GM19463 (cell line): Measurements from ENCODE around the gene PRKN.

ENCODE experiments used
- ATAC-seq: cut with Tn5 transposase; IDR thresholded peaks from one replicate; pipeline ENCODE4 v1.9.1; 2021; ENCODE audit warnings: mild to moderate bottlenecking, moderate library complexity; ENCODE audit not compliant: unreplicated experiment

Gene PRKN

DNA sequence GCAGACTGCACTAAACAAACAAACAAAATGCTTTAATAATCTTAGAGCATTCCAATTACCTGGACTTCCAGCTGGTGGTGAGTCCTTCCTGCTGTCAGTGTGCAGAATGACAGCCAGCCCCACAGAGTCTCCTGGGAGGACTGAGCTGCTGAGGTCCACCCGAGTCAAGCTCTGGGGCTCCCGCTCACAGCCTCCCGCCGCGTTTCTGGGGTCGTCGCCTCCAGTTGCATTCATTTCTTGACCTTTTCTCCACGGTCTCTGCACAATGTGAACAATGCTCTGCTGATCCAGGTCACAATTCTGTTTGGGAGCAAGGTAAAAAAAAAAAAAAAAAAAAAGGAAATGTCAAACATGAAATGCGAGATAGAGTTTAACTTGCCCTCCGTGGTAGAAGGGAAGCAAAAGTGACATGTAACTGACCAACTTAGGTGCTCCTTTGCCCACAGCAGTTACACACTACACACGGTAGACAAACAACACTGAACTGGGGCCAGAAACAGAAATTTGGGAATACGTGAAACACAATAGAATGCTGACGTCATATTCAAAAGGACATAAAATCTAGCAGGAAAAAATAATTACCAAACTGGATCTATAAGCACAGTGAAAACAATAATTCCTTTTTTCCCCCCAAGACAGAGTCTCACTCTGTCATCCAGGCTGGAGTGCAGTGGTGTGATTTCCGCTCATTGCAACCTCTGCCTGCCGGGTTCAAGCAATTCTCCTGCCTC, 464.9 kb downstream of the PRKN start:
- no peak for ATAC-seq

DNA sequence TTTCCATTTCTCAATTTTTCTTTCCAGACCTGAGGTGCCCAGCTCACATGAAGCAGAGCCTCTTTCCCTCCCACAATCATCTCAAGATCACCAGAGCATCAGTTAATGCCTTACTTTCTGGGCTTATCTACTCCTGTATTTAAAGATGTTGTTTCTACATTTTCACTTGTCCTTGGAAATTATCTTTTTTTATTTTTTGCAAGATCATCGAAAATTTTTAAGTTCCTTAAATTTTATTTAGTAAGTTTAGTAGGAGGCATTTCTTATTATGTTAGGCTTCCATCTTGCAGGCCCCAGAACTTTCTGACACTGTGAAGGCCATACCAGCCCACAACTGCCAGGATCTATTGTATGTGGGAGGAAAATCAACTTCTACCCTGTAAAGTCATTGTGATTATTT, 466.0 kb downstream of the PRKN start:
- no peak for ATAC-seq

DNA sequence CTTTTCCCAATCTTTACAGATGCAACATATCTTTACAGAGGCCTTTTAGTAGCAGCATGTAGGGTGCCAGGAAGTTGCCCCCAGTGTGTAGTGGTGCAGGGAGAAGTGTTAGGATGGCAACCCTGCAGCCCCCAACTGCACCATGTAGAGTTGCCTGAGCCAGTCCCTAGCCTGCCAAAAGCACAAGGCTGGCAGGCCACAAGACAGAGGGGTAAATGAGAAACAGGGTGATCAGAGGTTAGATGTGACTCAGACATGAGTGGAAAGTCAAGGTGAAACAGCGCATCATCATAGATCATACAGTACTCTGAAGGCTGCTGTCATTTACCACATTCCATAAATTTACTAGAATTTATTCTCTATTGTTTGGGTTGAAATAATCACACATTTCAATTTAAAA, 467.5 kb downstream of the PRKN start:
- ATAC-seq = no peak

DNA sequence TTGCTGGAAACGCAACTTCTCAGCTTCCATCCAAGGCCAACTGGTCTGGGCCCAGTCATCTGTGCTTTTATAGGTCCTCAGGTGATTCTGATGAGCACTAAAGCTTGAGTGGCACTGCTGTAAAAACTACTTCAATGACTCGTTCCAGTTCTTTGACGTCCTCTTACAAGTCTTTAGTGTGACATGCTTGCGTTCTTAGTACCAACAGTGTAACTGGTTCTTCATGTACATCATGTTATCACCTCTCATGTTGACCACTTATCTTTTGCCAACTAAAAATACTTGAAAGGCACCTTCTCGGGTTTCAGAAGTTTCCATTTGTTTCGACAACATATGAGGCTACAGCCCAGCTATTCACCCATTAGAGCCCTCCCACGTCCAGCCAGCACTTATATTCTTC, 468.9 kb downstream of the PRKN start:
- no peak for ATAC-seq

DNA sequence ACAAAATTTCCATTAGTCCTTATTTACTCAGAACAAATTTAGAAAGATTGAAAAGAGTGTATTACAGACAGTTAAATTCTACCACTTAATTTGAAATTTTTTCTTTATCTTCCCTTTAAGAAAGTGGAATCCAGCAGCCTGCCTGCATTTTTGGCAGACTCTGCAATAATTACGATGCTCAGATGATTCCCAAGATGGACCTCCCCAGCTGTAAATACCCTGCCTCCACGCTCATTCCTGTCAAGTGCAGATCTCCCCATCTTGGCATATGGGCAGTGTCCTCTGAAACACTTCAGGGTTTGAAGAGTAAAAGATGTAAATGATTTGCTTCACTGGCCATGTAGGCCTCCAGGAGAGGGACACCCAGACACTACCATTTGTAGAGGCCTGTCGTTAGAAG, 471.2 kb downstream of the PRKN start:
- ATAC-seq = no peak

DNA sequence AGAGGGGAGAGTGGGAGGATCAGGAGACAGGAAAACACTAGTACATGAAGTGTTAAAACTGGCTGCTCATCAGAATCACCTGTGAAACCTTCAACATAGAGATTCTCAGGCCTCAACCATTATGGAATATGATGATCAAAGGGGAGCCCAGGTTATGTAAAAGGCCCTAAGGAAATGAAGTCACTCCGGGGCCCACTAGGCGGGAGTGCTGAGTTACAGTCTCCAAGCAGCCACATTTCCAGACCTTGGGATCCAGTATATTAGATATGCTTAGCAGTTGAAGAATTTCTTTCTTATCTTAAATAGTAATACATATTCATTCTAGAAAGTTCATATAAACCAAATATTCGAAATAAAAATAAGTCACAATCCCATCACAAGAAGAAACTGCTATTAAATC, 476.3 kb downstream of the PRKN start:
- no peak for ATAC-seq

DNA sequence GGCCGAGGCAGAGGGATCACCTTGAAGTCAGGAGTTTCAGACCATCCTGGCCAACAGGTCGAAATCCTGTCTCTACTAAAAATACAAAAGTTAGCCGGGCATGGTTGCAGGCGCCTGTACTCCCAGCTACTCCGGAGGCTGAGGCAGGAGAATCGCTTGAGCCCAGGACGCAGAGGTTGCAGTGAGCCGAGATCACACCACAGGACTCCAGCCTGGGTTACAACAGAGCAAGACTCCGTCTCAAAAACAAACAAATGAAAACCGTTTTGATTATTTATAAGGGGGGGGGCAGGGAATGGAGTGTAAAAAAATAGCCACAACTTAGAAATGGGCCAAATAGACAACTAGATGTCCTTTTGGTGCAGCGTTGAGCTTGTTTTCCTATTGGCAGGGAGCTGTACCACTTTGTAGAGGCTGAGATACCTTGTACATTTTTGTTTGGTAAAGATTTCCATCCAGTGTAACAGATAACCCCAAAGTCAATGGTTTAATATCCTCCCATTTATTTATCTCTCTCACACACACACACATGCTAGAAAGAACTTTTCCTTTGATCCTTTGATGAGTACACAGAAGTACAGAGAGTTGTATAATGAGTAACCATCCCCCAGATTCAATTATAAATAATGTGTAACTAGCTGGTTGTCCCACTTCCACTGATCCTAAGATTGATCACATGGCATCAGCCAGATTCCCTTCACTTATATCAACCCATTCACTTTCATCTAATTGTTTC, 477.5 kb downstream of the PRKN start:
- ATAC-seq = no peak

DNA sequence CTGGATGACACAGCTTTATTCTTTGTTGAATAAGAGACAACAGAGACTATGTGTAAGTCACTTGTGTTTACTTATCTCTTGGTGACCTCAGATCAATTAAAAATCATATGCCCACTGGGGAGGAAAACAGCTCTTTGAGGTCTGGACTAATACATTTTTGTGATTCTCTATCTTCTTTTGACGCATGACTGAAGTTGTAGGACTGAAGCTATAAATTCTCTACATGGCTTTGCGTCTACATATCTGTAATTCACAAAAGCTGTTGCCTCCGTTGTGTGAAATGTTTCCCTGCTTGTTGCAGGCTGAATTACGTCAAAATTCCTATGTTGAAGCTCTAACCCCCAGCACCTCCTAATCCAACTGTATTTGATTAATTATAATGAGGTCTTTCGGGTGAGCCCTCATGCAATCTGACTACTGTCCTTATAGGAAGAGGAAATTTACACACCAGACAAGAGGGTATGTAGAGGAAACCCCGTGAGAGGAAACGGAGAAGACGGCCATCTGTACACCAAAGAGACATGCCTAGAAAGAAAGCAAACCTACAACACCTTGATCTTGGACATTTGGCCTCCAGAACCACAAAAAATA, 481.6 kb downstream of the PRKN start:
- no peak for ATAC-seq

DNA sequence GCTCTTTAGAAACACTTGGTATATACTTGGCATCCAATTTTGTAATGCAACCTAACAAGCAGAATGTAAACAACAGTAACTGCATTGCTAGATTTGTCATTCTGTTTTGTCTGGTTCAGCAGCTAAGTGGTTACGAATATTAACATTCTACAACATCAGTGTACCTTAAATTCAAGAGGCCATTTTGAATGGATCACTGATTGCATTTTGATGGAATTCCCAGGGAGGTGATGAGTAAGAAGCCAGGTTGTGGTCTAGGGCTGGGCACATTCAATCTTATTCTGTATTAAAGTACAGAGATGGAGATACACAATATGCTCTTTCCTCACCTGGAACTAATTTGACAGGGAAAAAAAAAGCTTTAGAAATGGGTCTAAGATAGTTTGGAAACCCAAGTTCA, 483.5 kb downstream of the PRKN start:
- no peak for ATAC-seq

DNA sequence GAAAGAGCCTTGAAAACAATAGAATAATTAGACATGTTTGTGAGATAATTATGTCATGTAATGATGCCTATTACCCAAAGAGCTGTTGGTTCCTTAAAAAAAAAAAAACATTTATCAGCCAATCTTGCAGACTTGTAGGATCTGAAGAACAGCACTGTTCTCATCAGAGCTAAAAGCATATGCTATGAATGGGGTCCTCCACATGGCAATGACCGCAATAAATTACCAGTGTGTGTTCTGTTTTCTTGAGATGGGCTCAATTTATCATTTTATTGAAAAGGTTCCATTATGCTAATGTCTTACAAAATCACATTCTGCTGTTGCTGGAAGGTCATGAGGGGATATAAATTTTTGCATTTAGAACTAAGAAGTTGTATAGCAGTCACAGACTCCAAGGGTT, 484.7 kb downstream of the PRKN start:
- no peak for ATAC-seq

DNA sequence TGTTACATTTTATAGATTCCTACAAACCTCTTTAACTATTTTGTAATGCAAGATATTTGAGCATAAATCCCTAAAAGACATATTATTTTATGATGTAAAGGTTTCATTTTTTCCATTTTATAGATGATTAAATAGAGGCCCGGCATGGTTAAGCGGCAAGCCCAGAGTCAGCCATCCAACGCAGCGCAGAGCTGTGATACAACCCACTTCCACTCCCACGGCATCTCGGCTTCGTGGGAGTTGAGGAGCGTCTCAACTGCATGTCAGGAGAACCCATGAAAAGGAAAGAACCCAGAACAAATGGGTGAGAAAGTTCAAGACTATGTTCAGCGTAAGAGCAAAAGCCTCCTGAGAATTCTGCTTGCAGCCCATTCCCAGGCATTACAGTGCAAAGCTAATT, 488.2 kb downstream of the PRKN start:
- no peak for ATAC-seq

DNA sequence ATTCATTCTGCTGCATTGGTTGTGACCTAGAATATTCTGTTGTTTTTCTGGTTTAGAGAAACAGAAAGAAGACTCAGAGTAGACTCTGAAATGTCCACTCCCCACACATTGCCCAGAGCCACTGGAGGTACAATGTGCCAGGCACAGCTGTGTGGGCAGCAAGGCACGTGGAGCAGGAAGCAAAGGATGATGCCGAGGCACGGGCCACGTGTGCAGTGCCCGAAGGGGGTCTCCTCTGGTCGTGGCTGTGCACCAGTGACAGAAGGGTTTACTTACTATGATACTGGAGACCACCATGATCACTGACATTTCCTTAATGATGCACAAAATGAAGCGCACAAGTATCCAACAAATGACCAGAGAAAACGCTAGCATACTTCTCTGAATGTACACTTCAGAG, 488.9 kb downstream of the PRKN start:
- no peak for ATAC-seq

DNA sequence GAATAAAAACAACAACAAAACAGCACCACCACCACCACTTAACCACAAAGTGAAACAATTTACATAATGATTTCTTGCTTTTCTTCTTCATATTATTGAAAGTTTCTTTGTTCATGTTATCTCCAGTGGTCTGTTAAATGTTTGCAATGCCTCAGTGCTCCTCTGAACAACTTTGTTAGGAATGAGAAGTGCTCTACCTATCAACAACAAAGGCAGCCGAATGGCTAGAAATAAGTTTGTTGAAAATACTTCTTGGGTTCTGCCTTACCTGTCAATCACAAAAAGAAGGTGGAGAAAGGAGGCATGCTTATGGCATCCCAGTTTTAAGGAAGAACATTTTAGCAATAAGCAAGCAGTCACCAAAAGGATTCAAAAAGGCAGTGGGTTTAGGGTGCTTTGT, 490.2 kb downstream of the PRKN start:
- no peak for ATAC-seq

DNA sequence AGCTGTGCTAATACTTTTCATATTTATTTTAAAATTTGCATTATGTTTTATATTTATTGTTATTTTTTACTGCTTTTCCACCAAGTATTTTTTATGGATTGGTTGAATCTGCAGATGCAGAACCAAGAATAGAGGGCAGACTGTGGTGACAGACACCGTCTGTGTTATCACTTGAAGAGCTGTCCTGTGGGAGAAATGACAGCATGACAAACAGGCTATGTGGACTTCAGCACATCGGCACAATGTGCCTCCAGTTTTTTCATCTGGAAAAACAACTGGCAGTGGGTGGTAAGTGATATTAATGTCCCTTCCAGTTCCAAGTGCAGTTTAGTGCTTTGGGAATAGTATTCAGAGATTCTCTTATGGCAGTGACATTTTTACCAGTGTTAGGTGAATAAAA, 492.9 kb downstream of the PRKN start:
- ATAC-seq = no peak

DNA sequence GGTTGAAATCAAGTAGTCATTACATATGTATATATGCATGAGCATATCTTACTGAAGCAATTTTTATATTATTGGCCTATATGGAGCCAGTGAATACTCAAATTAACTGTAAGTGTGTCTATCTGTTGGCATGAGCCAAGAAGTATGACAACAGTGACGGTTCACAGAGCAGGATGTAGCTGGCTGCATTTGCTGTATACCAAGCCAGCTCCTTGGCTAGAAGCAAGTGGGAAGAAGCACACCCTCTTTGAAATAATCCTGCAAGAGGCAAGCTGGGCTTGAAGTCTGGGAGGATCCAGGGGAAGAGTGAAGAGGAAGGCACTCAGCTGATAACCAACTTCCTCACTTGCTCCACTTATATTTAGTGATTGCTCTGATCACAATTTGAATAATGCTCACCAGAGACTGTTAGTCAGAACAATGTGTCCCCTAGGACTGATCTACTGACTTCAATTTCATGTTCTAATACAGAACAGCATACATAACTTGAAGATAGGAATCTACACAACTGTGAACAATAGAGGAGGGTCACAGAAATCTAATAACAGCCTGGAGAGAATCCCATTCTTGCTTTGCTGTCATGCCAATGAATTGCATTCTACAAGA, 497.3 kb downstream of the PRKN start:
- ATAC-seq = no peak

DNA sequence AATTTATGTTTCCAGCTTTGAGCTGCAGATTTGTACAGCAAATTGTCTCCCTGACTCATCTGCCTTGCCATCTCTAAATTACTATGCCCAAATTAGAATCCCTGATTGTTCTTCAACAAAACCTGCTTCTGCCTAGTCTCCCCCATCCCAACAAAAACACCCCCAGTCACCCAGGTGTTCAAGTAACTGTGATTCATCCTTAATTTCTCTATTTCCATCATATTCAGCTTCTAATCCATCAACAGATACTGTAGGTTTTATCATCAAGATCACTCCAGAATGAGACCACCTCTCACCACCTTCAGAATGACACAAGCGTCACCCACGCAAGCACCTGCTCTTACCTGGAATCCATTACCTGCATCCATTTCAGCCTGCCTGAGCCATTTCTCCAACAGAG, 498.5 kb downstream of the PRKN start:
- ATAC-seq = no peak

DNA sequence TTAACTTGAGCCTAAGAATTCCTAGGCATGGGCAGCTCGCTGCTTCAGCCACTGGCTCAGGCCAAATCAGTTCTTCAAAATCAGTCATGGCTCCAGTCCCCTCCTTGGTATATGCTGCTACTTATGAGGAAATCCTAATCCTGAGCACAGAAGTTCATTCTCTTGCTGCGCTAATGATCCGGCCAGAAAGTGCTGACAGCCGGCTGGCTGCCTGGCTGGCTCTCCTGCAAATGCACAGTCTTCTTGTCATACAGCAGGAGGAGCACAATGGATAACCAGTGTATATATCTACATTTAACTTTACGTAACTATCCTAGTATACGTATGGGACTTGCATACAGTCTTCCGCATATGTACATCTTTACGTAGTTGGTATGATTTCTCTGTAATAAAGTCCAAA, 500.8 kb downstream of the PRKN start:
- no peak for ATAC-seq

DNA sequence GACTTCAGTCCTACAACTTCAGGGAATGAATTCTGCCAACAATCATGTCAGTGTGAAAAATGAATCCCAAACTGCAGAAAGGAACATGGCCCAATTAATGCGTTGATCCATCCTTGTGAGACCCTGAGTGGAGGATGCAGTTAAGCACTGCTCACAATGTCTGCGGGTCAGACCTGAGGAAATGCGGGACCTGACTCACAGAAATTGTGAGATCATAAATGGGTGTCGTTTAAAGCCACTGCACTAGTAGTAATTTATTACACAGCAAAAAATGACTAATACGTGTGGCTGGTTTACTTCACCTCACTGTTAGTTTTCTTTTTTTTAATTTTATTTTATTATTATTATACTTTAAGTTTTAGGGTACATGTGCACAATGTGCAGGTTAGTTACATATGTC, 505.0 kb downstream of the PRKN start:
- ATAC-seq = no peak

DNA sequence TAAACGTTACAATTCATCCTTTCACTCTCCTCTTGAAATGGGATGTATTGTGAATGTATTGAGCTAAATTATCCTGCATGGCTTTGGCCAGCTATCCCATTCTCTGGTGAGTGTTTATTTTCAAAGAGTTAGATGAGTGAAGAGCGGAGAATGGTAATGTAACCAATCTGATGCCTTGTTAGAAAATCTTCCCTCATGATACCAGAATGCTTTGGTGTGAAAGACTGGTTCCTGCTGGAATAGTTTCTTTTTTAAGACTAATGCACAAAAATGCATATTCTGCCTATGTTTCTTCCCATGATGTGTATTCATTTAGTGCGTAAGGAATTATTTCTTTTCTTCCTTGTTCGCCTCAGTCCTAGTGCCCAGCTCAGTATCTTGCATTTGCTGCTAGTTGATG, 506.7 kb downstream of the PRKN start:
- ATAC-seq = no peak

DNA sequence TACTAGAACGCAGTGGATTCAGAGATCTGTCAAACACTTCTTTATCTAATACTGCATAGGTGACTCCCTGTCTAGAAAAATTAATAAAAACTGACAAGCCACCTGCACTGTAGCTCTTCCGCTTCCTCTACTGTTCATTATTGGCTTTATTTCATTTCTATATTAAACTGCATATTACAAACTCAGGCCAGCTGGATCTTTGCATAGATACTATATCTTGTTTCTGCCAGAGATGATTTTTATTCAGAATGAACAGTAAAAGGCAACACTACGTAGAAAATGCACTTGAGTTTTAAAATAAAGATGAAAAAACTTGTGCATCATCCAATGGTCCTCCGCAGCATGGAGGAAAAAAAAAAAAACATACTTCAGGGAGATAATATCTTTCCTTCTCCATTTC, 508.3 kb downstream of the PRKN start:
- ATAC-seq = no peak

DNA sequence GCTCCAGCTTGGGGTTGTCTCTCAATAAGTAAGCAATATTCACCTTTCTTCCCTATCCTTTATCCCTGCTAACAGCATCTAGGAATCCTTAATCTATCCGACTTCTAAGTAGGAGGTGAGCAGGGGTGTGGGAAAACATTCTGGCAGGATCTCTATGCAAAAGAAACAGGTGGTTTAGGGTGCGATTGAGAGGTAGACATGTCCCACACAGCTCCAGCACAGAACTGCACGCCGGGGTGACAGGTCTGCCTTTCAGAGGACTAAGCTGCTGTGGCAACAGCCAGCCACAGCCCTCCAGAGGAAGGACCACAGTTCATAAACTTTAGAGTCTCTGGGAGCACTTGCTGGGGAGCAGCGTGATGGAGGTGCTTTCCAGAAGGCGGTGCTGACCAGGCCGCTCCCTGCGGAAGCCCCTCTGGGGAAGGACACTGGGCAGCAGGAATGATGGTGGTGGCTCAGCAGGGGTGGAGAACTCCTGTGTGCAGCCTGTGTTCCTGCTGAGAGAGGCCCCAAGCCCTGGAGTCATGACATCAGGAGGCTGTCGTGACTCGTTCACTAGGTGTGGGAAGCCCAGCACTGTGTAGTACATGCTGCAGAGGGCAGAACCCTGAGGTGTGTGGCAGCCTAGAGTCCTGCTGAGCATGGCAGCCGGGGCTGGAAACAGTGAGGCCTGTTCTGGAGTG, 509.6 kb downstream of the PRKN start:
- ATAC-seq = no peak
